HG03342 (cell line): ENCODE measurements around the gene COL4A1.

ENCODE experiments used
- ATAC-seq: cut with Tn5 transposase; IDR thresholded peaks from one replicate; pipeline ENCODE4 v1.9.1; 2021; ENCODE audit warnings: mild to moderate bottlenecking, moderate library complexity; ENCODE audit not compliant: unreplicated experiment

COL4A1 gene

DNA sequence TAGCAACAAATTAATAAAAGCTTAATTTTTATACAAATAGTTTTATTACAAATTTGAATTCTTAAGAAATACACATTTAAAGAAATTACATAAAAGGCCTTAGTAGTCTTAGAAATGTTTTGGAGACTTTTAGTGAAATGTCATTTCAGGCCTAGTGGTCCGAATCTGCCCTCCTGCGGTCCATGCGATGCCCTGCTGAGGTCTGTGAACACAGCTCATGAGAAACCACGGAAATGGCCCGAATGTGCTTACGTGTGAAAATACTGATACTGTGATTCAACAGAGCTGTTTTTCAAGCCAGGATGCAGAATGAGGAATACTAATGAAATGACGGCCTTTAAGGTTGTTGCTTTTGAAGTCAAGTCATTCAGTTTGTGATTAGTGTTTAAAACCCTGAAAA is 157.9 kb downstream of the COL4A1 start:
- ATAC-seq, result no peak

GRCh38 chr13:110140099-110140498 is 166.9 kb downstream of the COL4A1 start:
- no peak for ATAC-seq

DNA sequence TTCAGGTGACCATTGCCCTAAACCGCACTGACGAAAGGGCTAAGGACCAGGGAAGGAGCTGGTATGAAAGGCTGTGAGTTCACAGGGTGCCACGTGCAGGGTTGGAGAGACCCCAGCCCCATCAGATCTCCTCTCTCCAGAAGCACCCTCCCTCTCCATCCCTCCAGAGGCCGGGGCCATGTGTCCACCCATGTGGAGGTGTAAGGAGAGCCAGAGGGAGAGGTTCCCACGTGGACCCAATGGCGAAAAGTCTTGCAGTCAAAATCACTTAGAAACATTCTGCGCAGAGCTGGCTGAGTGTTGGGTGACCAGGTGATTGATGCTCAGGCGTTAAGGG is 168.3 kb downstream of the COL4A1 start:
- ATAC-seq, result no peak

- peak; percentile 60 for ATAC-seq
These were observed 168.8 kb downstream of the COL4A1 start for GRCh38 chr13:110138010-110138699.

- peak; percentile 61 for ATAC-seq
These were observed 169.3 kb downstream of the COL4A1 start for GRCh38 chr13:110137680-110138009.

DNA sequence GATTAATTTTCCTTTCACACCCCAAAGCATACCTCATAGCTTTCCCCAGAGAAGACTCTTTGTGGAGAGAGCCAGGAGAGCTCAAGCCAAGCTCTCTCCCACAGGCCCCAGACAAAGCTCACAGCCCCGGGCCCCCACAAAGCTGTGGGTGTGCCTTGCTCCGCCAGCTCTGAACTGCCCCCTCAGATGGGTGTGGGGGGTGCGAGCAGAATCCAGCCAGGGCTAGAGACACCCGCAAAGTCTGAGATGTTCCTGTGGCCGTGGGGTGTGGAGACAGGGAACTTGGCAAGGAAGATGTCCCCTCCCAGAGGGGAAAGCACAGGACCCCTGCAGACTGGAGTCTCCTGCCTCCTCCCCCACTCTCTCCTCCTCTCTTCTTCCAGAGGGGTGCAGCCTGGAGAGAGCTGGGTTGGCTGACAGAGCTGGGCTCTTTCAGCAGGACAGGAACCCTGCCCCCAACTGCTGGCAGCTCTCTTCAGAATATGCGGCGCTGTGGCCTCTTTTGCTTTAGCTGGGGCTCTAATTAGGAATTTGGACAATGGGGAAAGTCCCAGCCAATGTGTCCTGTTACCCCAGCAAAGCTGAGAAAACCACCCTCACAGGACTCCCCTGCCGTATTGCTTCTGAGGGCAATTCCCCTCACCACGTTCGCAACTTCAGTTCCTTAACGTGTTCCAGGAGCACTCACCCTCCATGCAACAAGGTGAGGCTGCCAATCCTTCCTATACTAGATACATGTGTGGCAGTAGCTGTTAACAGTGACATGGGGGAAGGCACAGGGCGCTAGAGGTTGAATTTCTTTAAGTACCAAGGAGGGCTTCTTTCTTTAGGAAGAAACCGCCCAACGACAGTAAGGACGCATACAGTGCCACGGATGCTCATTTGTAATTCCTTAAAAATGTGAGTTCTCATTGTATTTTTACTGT is 170.0 kb downstream of the COL4A1 start:
- ATAC-seq, result no peak

DNA sequence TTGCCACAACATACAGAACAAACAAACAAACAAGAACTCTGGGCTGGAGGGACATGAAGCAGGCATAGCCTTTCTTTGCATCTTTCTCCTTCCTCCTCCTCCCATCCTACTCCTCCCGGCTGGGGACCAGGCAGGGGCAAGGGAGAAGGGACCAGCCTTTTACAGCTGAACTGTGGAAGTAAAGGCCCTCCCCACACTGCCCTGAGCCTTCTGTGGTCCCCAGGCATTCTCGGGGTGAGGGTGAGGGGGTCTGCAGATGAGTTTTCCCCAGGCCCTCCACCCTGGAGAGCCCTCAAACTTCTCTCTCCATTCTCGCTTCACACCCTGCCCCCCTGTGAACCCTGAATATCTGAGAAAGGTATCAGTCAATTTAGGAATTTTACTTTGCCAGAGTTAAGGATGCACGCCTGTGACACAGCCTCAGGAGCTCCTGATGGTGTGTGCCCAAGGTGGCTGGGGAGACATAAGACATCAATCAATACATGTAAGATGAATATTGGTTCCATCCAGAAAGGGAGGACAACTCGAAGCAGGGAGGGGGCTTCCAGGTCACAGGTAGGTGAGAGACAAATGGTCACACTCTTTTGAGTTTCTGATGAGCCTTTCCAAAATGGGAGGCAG is 170.9 kb downstream of the COL4A1 start:
- no peak for ATAC-seq

GRCh38 chr13:110134801-110135200 is 172.2 kb downstream of the COL4A1 start:
- ATAC-seq, result no peak

DNA sequence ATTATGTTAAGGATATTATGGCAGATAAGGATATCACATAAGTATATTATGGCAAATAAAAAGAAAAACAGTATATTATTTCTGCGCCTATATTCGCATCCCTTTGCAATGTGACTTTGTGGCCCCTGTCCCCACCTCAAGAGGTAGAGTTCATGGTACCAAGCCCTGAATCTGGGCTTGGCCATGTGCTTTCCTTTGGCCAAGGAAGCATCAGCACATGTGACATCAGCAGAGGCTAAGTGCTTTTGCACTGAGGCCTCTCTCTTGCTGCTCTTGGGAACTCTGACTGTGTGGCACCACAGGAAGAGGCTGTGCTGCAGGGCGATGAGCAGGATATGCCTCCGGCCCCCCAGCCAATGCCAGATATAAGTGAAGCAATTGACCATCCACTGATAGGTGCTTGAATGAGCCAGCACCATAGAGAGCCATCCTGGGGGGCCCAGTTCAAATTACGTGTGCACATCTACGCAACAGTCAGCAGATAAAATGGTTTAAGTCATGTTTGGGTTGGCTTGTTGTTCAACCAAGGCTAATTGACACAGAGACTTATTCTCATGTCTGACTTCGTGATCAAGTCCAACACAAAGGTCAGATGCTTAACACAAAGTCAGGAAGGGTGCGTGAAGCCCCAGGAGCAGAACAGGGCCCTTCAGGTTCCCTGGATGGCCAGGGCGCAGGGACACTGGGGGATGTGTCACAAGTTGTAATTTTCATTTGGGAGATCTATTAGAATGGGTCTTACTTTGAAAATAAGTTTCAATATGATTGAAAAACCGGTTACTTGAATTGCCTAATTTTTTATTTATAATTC is 173.3 kb downstream of the COL4A1 start:
- ATAC-seq, result no peak

DNA sequence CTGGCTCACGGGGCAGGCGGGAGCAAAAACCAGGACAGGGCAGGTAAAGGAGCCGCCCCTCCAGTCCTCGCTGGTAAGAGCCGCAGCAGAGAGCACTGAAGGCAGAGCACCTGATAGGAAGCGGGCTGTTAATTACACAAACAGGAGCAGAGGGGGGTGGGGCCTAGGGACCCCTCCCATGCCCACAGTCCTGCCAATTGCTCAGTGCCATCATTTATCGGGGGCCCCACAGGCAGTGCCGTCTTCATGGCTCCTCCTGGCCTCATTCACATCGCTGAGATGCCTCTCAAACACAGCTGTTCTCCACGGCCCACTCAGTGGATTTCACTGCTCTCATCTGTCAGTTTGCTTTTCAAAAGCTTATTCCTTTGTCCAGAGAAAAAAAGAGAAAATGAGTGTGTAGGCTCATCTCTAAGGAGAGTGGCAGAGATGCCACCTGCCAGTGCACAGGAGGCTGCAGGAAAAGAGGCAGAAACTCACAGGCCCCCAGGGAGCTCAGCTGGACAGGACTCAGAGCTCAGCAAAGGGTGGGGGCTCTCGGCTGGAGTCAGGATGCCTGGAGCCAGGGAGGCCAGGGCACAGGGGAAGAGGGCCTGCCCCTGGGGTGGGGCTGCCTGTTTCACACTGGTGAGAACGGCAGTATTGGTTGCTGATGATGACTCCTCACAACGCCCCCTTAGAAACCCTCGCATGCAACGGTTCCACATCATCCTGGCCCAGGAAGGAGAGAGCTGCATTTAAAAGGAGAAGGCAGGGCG is 174.6 kb downstream of the COL4A1 start:
- no peak for ATAC-seq

DNA sequence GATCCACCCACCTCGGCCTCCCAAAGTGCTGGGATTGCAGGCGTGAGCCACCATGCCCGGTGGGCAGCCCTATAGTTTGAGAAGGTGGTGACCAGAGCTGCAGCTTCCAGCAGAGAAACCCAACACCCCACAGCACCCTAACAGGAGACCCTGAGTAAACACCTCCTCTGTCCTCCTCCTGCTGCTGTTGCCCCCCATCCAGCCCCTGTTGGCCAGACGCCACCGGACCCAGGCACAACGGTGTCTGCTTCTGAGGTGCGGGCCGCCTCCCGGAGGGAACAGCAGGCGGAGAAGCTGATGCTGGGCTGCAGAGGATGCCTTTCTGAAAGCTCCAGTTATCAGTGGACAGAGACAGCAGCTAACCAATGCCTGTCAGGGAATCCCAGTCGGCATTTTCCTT is 175.5 kb downstream of the COL4A1 start:
- ATAC-seq, result no peak

DNA sequence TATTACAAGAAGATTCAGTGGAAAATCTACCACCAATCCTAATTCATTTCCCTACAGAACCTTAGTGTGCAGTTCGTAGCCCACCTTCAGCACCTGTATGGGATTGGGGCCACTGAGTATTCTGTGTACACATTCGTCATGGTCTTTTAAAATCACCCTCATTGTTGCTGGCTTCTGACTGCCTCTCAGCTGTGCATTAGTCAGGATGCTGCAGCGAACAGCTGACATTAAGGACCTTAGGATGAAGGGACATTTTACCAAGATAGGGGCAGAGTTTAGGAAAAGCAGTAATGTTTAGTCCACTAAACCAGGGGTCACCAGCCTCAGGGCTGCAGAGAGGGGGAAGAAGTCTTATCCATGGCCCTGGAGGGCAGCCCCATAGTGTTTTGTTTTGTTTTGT is 176.5 kb downstream of the COL4A1 start:
- no peak for ATAC-seq

GRCh38 chr13:110129539-110130186 is 177.3 kb downstream of the COL4A1 start:
- no peak for ATAC-seq

GRCh38 chr13:110129076-110129475 is 177.9 kb downstream of the COL4A1 start:
- no peak for ATAC-seq

GRCh38 chr13:110128546-110128945 is 178.4 kb downstream of the COL4A1 start:
- ATAC-seq, result no peak

- no peak for ATAC-seq
These were observed 178.9 kb downstream of the COL4A1 start for GRCh38 chr13:110127986-110128511.

DNA sequence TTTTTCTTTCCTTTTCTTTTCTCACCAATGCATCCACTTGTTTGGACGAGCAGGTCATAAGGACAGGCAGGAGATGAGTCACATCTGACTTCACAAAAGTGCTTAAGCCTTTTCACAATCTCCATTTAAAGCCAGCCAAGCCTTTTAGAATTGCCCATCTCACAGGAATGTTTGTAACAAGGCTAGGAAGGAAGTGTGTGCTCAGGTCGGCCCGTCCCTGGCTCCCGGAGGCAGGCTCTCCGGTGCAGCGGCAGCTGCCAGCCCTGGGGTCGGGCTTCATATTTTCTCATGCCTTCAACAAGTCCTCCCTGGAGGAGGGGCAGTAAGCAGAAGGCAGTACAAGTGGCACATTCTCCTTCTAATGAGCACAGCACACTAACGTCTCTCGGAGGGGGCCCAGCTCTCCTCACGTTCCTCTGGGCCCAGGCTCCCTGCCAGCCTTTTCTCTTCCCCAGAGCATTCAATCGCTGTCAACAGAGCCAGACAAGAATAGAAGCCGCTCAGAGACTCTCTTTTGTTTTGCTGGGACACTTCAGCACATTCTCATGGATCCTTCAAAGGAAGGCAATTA is 180.5 kb downstream of the COL4A1 start:
- no peak for ATAC-seq

- ATAC-seq, result no peak
These were observed 181.2 kb downstream of the COL4A1 start for GRCh38 chr13:110125613-110126272.

DNA sequence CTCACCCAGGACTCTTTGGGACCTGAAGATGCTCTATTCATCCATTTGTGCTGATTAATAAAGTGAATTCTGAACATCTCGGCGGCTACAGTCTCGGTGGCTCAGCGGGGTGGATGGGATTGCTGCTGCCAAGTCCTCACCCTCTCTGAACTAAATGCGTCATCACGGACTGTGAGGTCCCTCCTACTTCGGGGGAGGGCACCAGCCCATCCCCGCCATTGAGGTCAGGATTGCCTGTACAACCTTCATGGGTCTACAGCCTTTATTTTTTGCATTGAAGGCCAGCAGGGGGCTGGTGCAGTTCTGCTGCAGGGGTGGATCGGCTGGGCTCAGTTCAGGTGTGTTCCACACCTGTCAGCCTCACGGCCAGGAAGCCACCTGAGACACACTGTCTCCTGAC is 181.8 kb downstream of the COL4A1 start:
- ATAC-seq, result no peak
